Erythroblast (primary cell): ENCODE measurements around the gene DAGLA.

Experiments
- GATA1 ChIP-seq: IDR thresholded peaks from 2 replicates; pipeline ENCODE4 v1.6.1; 2011; ENCODE audit warnings: low read depth, mild to moderate bottlenecking, control low read depth, low read length, moderate library complexity
- POLR2A ChIP-seq: IDR thresholded peaks from 2 replicates; pipeline ENCODE4 v1.6.1; 2011; ENCODE audit warnings: mild to moderate bottlenecking, low read length

GRCh38 chr11:61781585-61781984 lies 101.4 kb downstream of the DAGLA start:
- TF ChIP-seq POLR2A = no peak
- TF ChIP-seq GATA1 = no peak
